Smooth muscle cell (in vitro differentiated cells): Measurements from ENCODE around the gene OLFM1. TPM values are rescaled to one million over a fixed set of nuclear protein-coding genes. Genes with fewer than 3 reads are reported as not detected.

ENCODE experiments used
- DNase-seq: peaks from one replicate; lab custom pipeline; 2025; ENCODE audit not compliant: unreplicated experiment; lab: John Stamatoyannopoulos, UW
- H2AFZ ChIP-seq: fragments of 200-600 bp; sonication (generic); 2 replicates; pipeline ENCODE4 v1.6.0; 2016; ENCODE audit warnings: antibody characterized with exemption, low read depth, mild to moderate bottlenecking
- H3F3A ChIP-seq: fragments of 200-600 bp; sonication (generic); 2 replicates; pipeline ENCODE4 v1.6.0; 2017; ENCODE audit warnings: antibody characterized with exemption, low read depth
- H3K27ac ChIP-seq: fragments of 200-600 bp; sonication (generic); 2 replicates; pipeline ENCODE4 v1.5.1; 2016; ENCODE audit warnings: low read depth, mild to moderate bottlenecking
- H3K27me3 ChIP-seq: fragments of 200-600 bp; sonication (generic); 2 replicates; pipeline ENCODE4 v1.6.1; 2016; ENCODE audit warnings: low read depth, mild to moderate bottlenecking
- H3K36me3 ChIP-seq: fragments of 200-600 bp; sonication (generic); 2 replicates; pipeline ENCODE4 v1.5.1; 2016; ENCODE audit warnings: low read depth
- H3K4me1 ChIP-seq: fragments of 200-600 bp; sonication (generic); 2 replicates; pipeline ENCODE4 v1.5.1; 2016; ENCODE audit warnings: low read depth
- H3K4me2 ChIP-seq: fragments of 200-600 bp; sonication (generic); 2 replicates; pipeline ENCODE4 v1.6.0; 2016; ENCODE audit warnings: mild to moderate bottlenecking
- H3K4me3 ChIP-seq: fragments of 200-600 bp; sonication (generic); 2 replicates; pipeline ENCODE4 v1.5.1; 2016; ENCODE audit warnings: mild to moderate bottlenecking
- H3K79me2 ChIP-seq: fragments of 200-600 bp; sonication (generic); 2 replicates; pipeline ENCODE4 v1.6.0; 2016; ENCODE audit warnings: low read depth, mild to moderate bottlenecking
- H3K9ac ChIP-seq: fragments of 200-600 bp; sonication (generic); 2 replicates; pipeline ENCODE4 v1.6.0; 2016; ENCODE audit warnings: low read depth
- H3K9me3 ChIP-seq: fragments of 200-600 bp; sonication (generic); replicated peaks from 2 replicates; pipeline ENCODE4 v1.5.1; 2016; ENCODE audit warnings: low read depth
- H4K20me1 ChIP-seq: fragments of 200-600 bp; sonication (generic); 2 replicates; pipeline ENCODE4 v1.6.0; 2016; ENCODE audit warnings: low read depth
- WGBS: methylation state at CpG from one replicate; pipeline ENCODE4 v1.1.7; 2016; ENCODE audit warnings: low lambda C conversion rate; 5-methylcytosine and 5-hydroxymethylcytosine counted together
- polyA plus RNA-seq: library from polyadenylated mRNA; unstranded; fragments of >200 nt; fragmentation: Nextera tagmentation; extraction: Ambion mirVana; gene quantifications from 2 replicates; pipeline ENCODE4 v1.2.1, GENCODE V29; 2016
- total RNA-seq: library from RNA; depleted of rRNA; stranded (reverse); fragments of >200 nt; gene quantifications from 2 replicates; pipeline ENCODE4 v1.2.3, GENCODE V29; 2014
- TF ChIP-seq, protein P1 (sequence below): fragments of 200-600 bp; sonication (generic); IDR thresholded peaks from 2 replicates; pipeline ENCODE4 v1.5.1; 2017; ENCODE audit warnings: borderline replicate concordance, mild to moderate bottlenecking, antibody characterized with exemption; ENCODE audit not compliant: insufficient read depth, poor library complexity, severe bottlenecking

Gene OLFM1
- total and polyA plus RNA-seq, 2 experiments from 2014 or later: 4.5 to 11.0 TPM

DNA sequence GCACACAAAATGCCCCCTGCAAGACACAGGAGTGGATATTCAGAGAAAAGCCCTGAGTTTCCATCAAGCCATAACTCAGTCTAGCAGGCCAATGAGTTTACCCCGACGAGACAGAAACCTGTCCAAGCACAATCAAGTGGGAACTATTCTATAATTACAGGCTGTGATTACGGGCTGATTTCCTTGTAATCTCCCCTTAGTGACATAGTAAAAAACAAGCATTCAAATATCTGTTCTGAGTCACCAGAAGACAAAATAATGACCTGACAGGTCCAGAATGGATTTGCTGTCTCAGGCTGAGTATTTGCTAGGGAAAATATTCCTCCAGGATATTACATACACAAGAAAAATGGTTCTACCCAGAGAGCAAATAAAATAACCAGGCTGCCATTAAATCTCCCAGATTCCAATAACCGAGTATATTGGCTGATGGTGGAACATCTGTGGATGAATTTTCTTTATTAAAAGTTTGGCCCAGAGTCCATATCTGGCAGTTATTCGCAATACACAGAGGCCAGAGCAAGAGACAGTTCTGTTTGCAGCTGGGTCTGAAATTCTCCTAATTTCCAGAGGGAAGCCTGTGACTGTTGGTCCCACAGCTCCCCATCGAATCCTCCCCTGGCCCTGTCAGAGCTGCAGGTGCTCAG is 35.8 kb downstream of the OLFM1 start:
- Histone ChIP-seq H3K4me1 (peaks cover under 1% of the 10 kb centered on the region), H3K9ac (no peak overlapping the region), H2AFZ (no peak overlapping the region), H3K9me3 (no peaks in the 10 kb centered on the region), H3K79me2 (no peaks in the 10 kb centered on the region), H3K27me3 (no peaks in the 10 kb centered on the region), H3K36me3 (no peaks in the 10 kb centered on the region), H3K4me2 (no peak overlapping the region), H4K20me1 (no peaks in the 10 kb centered on the region), H3F3A (no peaks in the 10 kb centered on the region), H3K27ac (no peak overlapping the region), H3K4me3 (no peak overlapping the region)
- 75% methylated on average over 6 of the region's 6 CpGs for WGBS
- no peak for DNase-seq
- TF ChIP-seq, protein P1, sequence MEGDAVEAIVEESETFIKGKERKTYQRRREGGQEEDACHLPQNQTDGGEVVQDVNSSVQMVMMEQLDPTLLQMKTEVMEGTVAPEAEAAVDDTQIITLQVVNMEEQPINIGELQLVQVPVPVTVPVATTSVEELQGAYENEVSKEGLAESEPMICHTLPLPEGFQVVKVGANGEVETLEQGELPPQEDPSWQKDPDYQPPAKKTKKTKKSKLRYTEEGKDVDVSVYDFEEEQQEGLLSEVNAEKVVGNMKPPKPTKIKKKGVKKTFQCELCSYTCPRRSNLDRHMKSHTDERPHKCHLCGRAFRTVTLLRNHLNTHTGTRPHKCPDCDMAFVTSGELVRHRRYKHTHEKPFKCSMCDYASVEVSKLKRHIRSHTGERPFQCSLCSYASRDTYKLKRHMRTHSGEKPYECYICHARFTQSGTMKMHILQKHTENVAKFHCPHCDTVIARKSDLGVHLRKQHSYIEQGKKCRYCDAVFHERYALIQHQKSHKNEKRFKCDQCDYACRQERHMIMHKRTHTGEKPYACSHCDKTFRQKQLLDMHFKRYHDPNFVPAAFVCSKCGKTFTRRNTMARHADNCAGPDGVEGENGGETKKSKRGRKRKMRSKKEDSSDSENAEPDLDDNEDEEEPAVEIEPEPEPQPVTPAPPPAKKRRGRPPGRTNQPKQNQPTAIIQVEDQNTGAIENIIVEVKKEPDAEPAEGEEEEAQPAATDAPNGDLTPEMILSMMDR: no peak

DNA sequence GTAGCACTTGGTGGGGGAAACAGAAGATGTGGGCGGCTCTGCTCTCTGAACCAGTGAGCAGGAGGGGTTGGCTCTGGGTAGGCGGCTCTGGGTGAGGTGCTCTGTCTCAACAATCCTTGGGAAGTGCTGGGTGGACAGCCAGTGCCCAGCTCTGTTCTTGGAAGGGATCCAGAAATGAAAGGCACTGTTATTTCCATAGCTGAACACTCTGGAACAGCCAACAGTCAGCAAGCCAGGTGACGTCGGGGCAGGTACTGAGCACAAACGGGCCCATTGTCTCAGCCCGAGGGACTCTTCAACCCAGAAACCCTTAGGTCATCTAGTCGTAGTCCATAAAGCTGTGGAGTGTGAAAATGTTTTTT is 36.3 kb downstream of the OLFM1 start:
- H3K9ac ChIP-seq: no peak overlapping the region
- 84% methylated on average over 7 of the region's 7 CpGs for WGBS

DNA sequence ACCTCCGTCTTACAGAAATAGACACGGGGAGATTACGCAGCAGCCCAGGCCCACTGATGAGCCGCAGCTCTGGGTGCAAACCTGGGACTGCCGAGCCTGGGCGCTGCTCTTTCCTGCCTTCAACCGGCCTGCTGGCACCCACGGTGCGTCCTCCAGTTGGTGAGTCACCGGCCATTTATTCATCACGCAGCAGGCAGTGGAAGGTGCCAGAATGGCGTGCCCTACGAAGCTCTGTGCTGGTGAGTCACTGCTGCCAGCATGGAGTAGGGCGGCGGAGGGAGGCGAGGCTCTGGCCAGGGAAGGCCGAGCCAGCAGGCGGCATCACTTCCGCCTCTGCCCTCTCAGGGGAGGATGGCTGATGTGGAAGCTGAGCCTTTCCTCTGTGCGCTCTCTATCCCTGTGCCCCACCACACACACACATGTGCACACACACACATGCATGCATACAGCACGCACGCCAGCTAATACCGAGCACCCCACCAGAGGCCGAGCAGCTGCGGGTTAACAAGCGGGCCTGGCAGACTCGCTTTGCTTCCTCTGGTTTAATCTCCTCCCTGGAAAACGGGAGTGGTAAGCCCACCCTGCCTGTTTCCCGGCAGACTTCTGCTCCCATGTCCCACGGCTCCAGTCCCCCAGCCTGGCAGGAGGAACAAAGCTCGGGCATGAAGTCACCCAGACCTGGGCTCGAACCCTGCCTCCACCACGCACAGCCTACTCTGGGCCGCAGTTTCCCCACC is 39.2 kb downstream of the OLFM1 start:
- Histone ChIP-seq H3K4me2 (no peak overlapping the region), H3K27me3 (no peaks in the 10 kb centered on the region), H3F3A (no peaks in the 10 kb centered on the region), H3K9me3 (no peaks in the 10 kb centered on the region), H3K4me1 (peaks cover 3% of the 10 kb centered on the region), H3K36me3 (no peaks in the 10 kb centered on the region), H2AFZ (no peak overlapping the region), H4K20me1 (no peaks in the 10 kb centered on the region), H3K4me3 (no peak overlapping the region), H3K79me2 (no peaks in the 10 kb centered on the region), H3K27ac (no peak overlapping the region), H3K9ac (no peak overlapping the region)
- DNase-seq: no peak
- 76% methylated on average over 34 of the region's 34 CpGs for WGBS
- TF ChIP-seq, protein P1: no peak

More for the DNA sequence above, 36.3 kb downstream of the OLFM1 start:
- H3K4me3 ChIP-seq: no peak overlapping the region
- H3K79me2 ChIP-seq: no peaks in the 10 kb centered on the region
- H2AFZ ChIP-seq: no peak overlapping the region
- TF ChIP-seq, protein P1: no peak
- no peak overlapping the region for H3K4me2 ChIP-seq
- H4K20me1 ChIP-seq: no peaks in the 10 kb centered on the region
- peaks cover 3% of the 10 kb centered on the region for H3K4me1 ChIP-seq
- H3K27ac ChIP-seq: no peak overlapping the region
- no peaks in the 10 kb centered on the region for H3K9me3 ChIP-seq
- DNase-seq: no peak
- H3K27me3 ChIP-seq: no peaks in the 10 kb centered on the region
- no peaks in the 10 kb centered on the region for H3K36me3 ChIP-seq
- H3F3A ChIP-seq: no peaks in the 10 kb centered on the region
